ENCODE measurements around the gene ADCY10.
"Not testable (repeated sequence)": the region's sequence is repeated elsewhere in the genome, so short reads cannot be mapped to it uniquely, and the experiment has no call there.

GRCh38 chr1:167806676-167807075 is 107.3 kb downstream of the ADCY10 start:
- not testable (repeated sequence) for TF ChIP-seq CTCF (conservative IDR thresholded peaks at IDR 0.05; ENCODE audit: low read depth in 2 of 2); REST (IDR thresholded peaks at IDR 0.05; ENCODE audit: unreplicated experiment); EZH2phosphoT487 (IDR thresholded peaks at IDR 0.05; ENCODE audit: unreplicated experiment); ETS1 (IDR thresholded peaks at IDR 0.05); EZH2 (IDR thresholded peaks at IDR 0.05; ENCODE audit: low read depth, unreplicated experiment); POLR2AphosphoS5 (IDR thresholded peaks at IDR 0.05; ENCODE audit: low read depth); NANOG (IDR thresholded peaks at IDR 0.05; ENCODE audit: borderline replicate concordance)

Data from GM23338 (cell line).